Cardiac fibroblast (primary cell): Measurements from ENCODE around the gene CDC37.

Source experiments
- DNase-seq, 2 donors: peaks; one replicate each; pipeline versions ENCODE4 v3.0.0 to v3.0.0-alpha.2; 2010; ENCODE audit warnings: low read depth in 2 of 2
- H3K4me3 ChIP-seq, 2 donors: replicated peaks in 1 of 2; 1 replicate in 1 of 2; 2 replicates in 1 of 2; pipeline ENCODE4 v1.5.1; 2011; ENCODE audit warnings: low read depth in 2 of 2, low read length in 2 of 2, mild to moderate bottlenecking in 2 of 2, moderate library complexity in 1 of 2
- CTCF ChIP-seq: IDR thresholded peaks from one replicate; pipeline ENCODE4 v1.5.1; 2011; ENCODE audit warnings: low read depth, mild to moderate bottlenecking, low read length, inconsistent platforms

CDC37 gene

GRCh38 chr19:10352764-10353671 is 50.3 kb downstream of the CDC37 start:
- H3K4me3 ChIP-seq: no peak overlapping the region
- no peak for TF ChIP-seq CTCF
- peak; percentile 40 to 50 for DNase-seq

- no peak for TF ChIP-seq CTCF
- peak; percentile 42 to 63 for DNase-seq
- no peak overlapping the region for H3K4me3 ChIP-seq
These were observed 56.8 kb downstream of the CDC37 start for GRCh38 chr19:10346509-10346908.

GRCh38 chr19:10344780-10345179 is 58.6 kb downstream of the CDC37 start:
- TF ChIP-seq CTCF: no peak
- no peak overlapping the region for H3K4me3 ChIP-seq
- peak in 1 of 2 donors; percentile 9 for DNase-seq

- no peak for DNase-seq
These were observed 59.8 kb downstream of the CDC37 start for GRCh38 chr19:10343495-10343894.

More at GRCh38 chr19:10343495-10343894, 59.8 kb downstream of the CDC37 start:
- H3K4me3 ChIP-seq: no peak overlapping the region
- TF ChIP-seq CTCF: no peak
